ENCODE data around the gene PDZD2.
"Not testable (repeated sequence)": the region's sequence is repeated elsewhere in the genome, so short reads cannot be mapped to it uniquely, and the experiment has no call there.

Gene PDZD2

DNA sequence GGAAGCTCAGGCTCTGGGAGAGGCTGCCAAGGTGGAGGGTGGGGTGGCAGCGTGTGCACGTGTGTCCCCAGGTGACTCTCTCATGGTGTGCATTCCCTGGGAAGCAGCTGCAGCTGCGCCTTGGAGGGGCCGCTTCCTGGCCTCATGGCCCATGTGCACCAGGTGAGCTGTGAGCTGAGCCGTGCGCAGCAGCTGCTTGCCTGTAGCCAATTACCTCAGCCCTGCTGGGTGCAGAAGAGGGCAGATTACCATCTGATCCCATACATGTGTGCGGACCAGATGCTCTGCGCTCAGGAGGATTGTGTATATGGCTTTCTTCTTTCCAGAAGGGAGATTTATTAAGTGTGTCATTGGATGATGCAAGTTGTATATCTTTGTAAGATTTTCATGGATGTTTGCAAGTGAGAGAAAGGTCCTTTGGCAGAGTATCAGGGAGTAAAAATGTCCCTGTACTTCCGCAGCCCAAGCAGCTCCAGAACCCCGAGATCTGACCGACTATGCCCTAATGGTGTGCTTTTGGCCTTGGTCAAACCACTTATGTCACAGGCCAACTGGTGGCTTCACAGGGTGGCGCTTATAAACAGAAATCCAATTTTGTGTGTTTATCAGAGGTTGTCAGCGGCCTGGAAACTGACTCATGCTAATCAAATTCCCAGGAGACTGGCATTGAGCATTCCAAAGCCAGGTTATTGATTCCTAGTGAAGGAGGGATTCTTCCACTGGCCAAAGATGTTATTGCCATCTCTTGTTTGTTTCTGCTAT lies 305.9 kb downstream of the PDZD2 start:
- DNase-seq (ENCODE audit: low read depth, low spot score): no peak
- no peak overlapping the region for H3K27ac ChIP-seq

DNA sequence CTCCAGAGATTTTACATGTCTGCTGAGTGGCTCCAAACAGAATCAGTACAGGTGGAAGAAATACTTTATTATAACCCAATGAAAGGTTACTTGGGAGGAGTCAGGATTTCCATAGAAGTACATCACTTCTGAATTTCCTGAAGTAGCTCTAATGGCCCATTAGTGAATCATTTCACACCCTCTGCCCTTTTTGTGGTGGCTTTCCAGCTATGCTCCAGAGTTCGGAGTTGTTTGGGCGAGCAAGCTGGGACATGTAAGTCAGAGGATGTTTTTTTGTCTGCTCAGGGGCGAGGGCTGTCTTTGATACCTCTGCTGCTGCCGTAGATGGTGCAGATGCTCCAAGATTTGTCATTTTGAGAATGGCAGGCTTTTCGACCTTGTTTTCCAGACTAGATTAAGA lies 309.1 kb downstream of the PDZD2 start:
- H3K27ac ChIP-seq: no peak overlapping the region
- DNase-seq (ENCODE audit: low read depth, low spot score): peak; percentile 61

DNA sequence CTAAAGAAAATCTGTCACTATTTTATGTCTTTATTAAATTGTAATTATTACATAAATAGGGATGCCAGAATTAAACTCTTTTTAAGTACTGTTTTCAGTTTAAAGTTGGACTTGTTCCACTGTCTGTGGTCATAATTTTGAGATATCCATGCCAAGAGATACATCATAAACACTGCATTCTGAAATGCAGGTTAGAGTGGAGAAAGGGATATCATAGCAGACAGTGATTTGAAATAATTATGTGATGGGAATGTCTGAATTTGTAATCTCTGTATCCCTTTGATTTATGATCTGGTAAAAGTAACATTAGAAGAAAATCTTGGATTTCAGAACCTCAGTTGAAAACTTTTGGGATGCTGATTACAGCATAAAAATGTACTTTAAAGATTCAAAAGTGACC lies 313.1 kb downstream of the PDZD2 start:
- H3K27ac ChIP-seq: no peak overlapping the region
- DNase-seq (ENCODE audit: low read depth, low spot score): no peak

DNA sequence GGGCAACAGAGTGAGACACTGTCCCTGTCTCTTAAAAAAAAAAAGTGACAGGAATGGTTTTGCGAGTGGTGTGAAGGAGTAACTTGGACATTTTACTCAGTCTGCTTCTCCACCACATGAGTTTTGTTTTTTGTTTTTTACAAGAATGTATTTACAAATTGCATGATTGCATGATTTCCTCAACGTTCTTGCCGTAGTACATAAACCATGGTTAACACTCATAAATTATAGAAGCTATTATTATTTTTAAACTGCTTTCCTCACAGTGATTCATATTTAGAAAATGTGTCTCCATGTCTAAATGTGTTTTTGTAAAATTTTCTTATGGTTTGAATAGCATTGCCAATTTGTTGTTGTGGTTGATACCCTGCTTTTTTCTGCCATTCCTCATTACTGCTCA lies 315.2 kb downstream of the PDZD2 start:
- no peak for DNase-seq (ENCODE audit: low read depth, low spot score)
- H3K27ac ChIP-seq: no peak overlapping the region

DNA sequence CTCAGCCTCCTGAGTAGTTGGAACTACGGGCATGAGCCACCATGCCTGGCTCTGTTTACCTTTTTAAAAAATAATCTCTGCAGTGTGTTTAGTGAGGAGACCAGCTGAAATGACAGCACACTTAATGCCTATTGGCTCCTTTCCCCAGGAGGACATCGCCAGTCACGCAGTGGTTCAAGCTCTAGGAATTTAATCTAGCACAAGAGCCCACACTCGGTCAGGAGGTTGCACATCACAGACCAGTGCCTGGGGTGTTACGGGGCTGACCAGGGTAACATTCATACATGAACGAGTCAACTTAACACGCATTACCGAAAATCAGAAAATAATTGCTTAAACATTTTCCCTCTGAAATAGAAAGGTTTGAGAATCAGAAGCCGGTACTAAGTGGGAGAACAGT lies 318.2 kb downstream of the PDZD2 start:
- no peak overlapping the region for H3K27ac ChIP-seq
- no peak for DNase-seq (ENCODE audit: low read depth, low spot score)

DNA sequence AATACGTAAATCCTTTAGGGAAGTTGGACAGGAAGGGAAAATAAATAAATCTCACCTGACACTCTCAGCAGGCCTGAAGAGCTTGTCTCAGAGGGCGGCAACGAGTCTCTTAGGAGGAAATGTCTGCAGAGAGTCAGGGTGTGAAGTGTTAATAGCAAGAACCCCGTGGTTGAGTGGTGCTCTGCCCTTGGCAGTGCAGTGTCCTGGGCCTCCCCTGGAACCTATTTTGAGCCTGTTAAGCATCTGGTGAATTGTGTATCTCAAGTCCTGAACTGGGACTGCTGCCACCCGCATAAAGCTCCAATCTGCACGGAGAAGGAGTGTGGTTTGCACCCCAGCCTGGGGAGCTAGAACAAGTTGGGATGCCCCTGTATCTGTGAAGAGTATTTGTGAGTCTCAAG lies 323.4 kb downstream of the PDZD2 start:
- H3K27ac ChIP-seq: peak overlapping the region; percentile 11
- DNase-seq (ENCODE audit: low read depth, low spot score): no peak

DNA sequence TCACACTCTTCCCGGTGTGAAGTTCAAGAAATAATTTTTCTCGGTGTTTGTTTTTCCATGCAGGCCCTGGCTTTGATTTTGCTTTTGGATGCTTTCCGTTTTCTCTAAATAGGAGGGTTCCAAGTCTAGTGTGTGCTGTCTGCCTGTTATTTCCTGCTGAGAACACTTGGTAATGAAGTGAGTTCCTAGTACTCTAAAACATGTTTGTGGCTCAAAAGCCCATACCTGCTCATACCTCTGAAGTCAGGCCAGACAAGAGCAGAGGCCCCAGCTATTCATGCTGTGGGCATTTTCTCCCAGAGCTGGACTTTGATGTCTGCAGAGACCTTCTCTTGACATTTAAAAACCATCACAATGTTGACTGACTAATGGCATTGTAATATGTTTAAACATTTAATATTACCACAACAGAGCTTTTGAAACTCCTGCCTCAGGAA lies 324.0 kb downstream of the PDZD2 start:
- no peak for DNase-seq (ENCODE audit: low read depth, low spot score)
- H3K27ac ChIP-seq: peak overlapping the region; percentile 11

DNA sequence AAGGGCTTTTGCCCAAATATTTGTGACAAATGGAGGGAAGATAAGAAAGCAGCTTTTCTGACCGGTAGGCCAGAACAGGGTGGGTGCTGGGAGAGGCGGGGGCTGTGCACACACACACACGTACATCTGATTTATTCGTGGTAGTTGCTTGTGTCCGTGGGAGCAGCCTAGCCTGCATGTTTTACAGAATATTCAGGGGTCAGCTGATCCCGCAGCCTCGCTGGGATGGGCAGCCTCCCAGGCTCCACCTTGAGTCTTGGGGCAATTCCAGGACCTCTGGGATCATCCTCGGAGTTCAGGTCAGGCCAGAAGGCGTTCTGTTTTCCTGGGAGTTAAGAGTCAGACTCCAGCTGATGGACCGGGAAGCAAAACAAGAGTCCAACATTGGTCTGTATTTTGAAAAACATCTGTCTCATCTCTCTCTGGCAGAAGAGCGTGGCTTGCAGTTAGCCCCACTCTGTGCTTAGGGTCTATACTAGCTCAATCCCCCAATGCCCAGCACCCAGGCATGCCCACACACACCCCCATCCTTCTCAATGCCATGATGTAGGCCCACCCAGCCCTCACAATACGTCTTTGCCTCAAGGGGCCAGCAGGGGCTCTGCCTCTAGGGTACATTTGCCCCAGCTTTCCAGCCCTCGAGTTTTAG lies 324.6 kb downstream of the PDZD2 start:
- peak overlapping the region; percentile 11 for H3K27ac ChIP-seq
- no peak for DNase-seq (ENCODE audit: low read depth, low spot score)

DNA sequence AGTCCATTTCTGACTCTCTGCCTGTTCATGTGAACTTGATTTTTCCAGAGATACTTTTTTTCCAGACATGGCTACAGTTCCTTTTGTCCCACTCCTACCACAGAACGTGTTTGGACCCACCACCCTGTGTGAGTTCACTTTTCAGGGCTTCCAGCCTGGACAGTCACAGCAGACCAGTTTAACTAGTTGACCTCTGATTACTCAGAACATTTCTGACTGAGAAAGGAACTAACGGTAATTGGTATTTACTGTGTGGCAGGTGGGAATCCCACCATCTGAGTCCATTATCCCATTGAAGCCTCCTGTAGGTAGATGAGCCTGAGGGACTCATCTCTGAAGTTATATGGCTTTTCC lies 325.1 kb downstream of the PDZD2 start:
- peak; percentile 34 for DNase-seq (ENCODE audit: low read depth, low spot score)
- peak overlapping the region; percentile 11 for H3K27ac ChIP-seq

DNA sequence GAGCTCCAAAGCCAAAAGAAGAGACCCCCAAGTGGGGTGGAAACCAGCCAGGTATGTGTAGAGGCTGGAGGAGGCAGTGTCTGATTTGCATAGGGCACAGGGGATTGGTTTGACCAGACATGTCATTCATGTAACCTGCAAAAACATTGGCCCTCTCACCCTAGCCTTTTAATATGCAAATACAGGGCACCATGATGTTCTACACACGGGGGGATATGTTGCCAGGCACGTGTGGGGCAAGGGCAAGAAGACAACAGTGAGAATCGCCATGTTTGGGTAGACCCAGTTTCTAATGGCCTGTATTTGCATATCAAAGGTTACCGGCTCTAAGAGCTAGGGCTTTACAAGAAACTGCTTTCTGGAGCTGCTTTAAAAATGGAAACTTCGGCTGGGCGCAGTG lies 326.3 kb downstream of the PDZD2 start:
- no peak overlapping the region for H3K27ac ChIP-seq
- no peak for DNase-seq (ENCODE audit: low read depth, low spot score)

DNA sequence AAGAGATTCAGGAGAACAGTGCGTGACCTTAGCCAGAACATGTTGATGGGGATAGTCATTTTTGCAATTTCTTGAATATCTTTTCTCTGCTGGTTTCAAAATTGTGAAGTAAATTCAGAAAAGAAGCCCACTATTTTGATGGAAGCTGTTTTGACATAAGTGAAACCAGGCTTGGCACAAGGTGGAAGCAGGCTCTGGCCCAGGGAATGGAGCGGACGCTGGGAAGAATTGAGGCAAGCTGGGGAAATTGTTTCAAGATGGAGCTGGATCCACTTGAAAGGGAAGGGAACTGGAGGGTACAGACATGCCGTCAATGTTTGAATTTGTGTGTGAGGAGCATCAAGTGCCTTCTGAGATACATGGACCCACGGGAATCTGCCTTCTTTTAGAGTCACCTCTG lies 328.0 kb downstream of the PDZD2 start:
- DNase-seq (ENCODE audit: low read depth, low spot score): no peak
- no peak overlapping the region for H3K27ac ChIP-seq

DNA sequence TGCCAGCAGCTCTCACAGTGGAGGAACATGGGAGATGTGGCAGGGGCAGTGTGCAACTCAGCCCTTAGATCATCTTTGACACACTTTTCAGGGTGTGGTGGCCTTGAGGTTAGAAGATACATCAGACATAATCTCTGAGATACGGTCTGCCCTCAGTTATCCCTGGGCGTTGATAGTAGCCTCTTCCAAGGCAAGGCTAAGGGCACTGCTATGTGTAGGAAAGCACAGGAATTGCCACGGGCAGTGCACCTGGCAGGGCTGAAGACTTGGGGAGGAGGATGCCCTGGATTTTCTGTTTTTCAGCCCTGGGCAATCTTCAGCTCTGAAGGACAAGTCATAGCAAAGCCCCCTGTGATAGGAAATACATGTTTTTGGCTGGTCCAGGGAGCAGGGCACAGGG lies 328.5 kb downstream of the PDZD2 start:
- DNase-seq (ENCODE audit: low read depth, low spot score): no peak
- H3K27ac ChIP-seq: no peak overlapping the region

DNA sequence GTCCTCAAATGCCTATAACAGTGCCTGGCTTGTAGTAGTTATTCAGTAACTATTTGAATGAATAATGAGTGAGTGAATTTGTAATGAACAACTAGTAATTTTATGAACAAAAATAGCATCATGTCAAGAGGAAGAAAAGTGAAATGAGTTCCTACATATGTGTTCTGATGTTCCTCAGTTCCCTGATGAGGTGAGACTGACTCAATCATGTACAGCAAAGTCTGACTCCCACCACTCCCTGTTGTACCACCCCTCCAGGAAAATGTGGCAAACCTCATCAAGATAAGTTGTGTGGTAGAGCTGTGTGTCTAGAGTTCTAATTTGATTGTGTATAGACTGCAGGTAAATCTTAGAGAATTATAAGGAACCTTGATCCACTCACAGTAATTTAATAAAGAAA lies 333.6 kb downstream of the PDZD2 start:
- no peak for DNase-seq (ENCODE audit: low read depth, low spot score)
- H3K27ac ChIP-seq: no peak overlapping the region

DNA sequence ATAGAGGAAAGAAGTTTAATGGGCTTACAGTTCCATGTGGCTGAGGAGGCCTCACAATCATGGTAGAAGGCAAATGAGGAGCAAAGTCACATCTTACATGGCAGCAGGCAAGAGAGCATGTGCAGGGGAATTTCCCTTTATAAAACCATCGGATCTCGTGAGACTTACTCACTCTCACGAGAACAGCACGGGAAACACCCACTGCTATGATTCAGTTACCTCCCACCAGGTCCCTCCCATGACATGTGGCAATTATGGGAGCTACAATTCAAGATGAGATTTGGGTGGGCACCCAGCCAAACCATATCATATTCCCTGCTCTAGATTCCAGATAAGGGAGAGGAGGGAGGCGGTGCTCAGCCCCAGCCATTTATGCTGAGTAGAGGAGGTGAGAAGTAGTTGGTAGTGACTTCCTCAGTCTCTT lies 336.3 kb downstream of the PDZD2 start:
- DNase-seq (ENCODE audit: low read depth, low spot score); H3K27ac ChIP-seq: not testable (repeated sequence)

DNA sequence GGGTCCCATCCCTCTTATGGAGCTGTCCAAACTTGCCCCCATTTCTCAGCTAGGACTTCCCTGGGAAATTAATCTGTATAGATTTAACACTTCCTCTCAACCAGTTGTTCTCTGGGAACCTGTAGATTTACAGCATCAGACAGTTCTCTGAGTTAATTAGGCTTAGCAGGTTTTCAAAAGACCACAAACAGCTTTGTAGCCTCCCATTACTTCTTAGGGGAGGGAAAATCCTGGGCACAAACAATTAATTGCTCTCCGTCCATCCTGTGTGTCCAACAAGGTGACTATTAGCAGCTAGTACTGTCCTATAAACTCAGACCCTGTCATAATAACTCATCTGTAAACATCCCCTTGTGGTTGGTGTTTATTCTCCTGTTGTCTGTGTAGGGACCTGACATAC lies 337.2 kb downstream of the PDZD2 start:
- no peak overlapping the region for H3K27ac ChIP-seq
- DNase-seq (ENCODE audit: low read depth, low spot score): no peak

DNA sequence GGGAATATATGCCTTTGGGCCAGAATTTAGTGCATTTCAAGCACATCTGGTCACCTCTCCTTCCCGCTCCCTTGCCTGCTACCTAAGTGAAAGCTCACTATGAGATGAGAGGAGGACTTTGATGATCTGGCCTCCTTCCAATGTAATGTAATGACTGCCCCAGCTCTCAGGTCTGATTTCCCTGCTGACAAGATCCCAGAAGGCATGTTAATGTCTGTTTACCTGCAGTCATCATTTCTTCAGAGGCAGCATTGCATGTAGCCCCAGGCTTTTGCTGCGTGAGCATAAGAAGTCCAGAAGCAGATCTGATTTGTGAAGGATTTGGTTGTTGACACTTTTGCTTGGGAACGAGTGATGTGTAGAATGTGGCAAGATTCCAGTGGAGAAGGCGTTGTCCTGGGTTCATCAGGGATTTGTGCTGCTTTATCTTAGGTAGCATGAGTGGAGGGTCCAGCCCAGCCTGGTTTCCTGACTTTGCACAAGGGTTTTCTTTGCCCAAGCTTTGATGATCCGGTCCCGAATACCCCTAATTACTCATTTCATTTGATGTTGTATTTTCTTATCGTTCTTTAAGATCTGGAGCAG lies 342.5 kb downstream of the PDZD2 start:
- no peak for DNase-seq (ENCODE audit: low read depth, low spot score)
- no peak overlapping the region for H3K27ac ChIP-seq

DNA sequence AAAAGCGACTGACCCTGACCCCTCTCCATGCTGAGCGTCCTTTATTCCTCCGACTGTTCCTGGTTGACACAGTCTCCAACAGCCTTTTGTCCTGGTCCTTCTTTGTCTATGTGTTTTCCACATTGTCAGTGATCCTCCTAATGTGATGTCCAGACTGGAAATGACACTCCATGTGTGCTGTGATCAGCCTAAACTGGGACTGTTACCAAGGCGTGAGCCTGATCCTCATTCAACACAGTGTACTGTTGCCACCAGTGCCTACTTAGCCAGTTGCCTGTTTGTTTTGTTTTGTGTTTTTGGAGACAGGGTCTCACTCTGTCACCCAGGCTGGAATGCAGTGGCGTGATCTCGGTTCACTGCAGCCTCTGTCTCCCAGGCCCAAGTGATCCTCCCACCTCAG lies 343.1 kb downstream of the PDZD2 start:
- H3K27ac ChIP-seq: no peak overlapping the region
- no peak for DNase-seq (ENCODE audit: low read depth, low spot score)

DNA sequence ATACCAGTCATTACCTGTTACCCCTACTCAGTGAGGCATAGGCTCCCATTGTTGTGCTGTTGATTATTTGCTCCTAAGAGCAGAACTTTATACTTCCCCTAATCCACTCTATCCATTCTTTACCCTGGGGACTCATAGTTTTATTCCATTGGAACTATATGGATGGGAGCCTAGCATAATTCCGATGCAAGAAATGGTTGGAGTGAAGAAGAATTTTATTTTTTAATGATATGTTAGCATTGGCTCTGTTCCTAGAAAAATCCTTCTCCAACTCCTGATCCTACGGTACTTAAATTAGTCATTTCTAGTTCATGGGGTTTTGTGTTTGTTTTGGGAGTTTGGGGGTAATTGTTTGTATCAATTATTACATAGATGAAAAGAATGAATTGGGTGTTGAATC lies 343.7 kb downstream of the PDZD2 start:
- H3K27ac ChIP-seq: no peak overlapping the region
- DNase-seq (ENCODE audit: low read depth, low spot score): no peak

DNA sequence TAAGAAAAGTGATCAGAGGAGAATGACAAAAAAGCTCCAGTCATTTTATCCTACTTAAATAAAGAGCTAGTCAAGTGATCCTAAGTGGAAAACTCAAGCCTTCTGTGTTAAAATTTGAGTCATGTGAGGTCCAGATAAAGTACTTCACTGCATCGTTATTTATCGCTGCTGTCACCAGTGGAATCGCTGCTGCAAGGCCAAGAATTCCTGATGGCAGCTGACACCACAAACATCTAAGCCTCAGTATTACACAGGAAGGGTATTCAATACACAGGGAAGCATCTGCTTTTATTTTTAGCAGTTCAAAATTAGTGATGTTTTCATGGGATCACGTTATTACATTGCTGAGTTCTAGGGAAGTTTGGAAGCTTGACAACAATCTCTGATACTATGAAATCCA lies 344.9 kb downstream of the PDZD2 start:
- DNase-seq (ENCODE audit: low read depth, low spot score): no peak

DNA sequence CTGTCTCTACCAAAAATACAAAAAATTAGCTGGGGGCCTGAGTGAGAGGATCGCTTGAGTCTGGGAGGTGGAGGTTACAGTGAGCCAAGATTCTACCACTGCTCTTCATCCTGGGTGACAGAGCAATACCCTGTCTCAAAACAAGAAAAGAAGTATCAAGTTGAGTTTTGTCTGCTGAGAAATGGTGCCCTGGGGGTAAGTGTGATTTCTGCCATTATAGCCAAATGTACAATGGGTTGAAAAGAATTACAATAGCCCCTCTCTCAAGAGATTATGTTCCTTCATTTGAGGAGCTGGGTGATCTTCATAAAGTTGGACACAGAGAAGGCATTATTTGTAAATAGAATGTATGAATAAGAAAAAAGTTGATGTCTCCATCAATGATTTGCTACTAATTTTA lies 345.8 kb downstream of the PDZD2 start:
- no peak overlapping the region for H3K27ac ChIP-seq
- no peak for DNase-seq (ENCODE audit: low read depth, low spot score)

More for the DNA sequence above, 344.9 kb downstream of the PDZD2 start:
- no peak overlapping the region for H3K27ac ChIP-seq

DNA sequence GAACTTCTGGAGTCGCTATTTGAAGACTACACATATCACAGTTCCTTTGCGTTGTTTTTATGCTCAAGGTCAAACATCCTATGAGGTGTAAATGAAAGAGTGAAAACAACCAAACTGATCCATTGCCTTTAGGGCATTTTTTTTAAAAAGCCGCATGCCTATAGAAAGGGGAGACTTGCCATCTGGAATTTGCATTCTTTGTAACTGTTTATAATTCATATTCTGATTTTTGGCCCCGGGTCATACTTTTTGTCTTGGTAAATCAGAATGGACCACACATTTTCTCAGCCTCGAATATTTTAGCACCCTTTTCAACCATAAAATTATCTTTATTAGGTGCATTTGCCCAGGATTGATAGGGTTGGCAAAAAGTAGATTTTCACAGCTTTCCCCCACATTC lies 347.2 kb downstream of the PDZD2 start:
- no peak overlapping the region for H3K27ac ChIP-seq

More for the DNA sequence above, 347.2 kb downstream of the PDZD2 start:
- no peak for DNase-seq (ENCODE audit: low read depth, low spot score)
